ENCODE data around the gene NMT2.

Gene NMT2

GRCh38 chr10:15075421-15075820, 93.1 kb downstream of the NMT2 start:
- TF ChIP-seq, protein P1, sequence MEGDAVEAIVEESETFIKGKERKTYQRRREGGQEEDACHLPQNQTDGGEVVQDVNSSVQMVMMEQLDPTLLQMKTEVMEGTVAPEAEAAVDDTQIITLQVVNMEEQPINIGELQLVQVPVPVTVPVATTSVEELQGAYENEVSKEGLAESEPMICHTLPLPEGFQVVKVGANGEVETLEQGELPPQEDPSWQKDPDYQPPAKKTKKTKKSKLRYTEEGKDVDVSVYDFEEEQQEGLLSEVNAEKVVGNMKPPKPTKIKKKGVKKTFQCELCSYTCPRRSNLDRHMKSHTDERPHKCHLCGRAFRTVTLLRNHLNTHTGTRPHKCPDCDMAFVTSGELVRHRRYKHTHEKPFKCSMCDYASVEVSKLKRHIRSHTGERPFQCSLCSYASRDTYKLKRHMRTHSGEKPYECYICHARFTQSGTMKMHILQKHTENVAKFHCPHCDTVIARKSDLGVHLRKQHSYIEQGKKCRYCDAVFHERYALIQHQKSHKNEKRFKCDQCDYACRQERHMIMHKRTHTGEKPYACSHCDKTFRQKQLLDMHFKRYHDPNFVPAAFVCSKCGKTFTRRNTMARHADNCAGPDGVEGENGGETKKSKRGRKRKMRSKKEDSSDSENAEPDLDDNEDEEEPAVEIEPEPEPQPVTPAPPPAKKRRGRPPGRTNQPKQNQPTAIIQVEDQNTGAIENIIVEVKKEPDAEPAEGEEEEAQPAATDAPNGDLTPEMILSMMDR (IDR thresholded peaks at IDR 0.05): no peak

- TF ChIP-seq, protein P1 (IDR thresholded peaks at IDR 0.05): no peak
Observed at GRCh38 chr10:15072358-15072757, 96.1 kb downstream of the NMT2 start.

DNA sequence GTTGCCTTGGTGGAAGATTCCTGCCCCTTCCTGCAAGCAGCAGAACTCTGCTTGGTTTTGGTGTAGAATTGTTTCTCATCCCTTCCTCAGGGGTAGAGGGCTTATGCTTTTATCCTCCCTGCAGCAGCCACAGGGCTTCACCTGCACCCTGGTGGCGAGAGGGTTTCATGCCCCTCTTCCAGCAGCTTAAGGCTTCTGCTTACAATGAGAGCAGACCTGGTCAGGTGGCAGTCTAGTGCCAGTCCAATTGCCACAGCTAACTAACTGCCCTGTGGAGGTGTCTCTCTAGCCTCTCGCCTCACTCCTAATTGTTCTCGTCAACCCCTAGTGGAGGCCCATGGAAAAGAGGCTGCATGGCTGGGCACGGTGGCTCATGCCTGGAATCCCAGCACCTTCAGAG, 99.3 kb downstream of the NMT2 start:
- TF ChIP-seq, protein P1 (IDR thresholded peaks at IDR 0.05): no peak

DNA sequence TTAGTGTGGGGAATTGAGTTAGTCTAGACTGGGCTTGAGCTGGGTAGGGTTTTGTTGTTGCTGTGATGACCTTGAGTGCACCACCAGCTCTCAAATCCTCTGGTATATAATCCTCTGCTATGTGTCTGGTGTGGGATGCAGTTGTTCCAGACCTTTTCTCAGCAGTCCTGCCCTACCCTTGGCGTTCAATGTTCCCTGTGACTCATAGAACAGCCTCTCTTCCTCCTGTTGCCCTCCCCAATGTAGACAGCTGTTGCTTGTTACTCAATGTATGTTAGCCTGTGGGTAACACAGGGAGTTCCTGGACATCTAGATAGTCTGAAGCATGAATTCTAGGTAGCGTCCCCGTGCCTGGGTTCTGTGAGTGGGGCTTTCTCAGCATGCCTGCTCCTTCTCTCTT, 99.7 kb downstream of the NMT2 start:
- TF ChIP-seq, protein P1 (IDR thresholded peaks at IDR 0.05): no peak

GRCh38 chr10:15067154-15067553, 101.3 kb downstream of the NMT2 start:
- TF ChIP-seq, protein P1 (IDR thresholded peaks at IDR 0.05): no peak

DNA sequence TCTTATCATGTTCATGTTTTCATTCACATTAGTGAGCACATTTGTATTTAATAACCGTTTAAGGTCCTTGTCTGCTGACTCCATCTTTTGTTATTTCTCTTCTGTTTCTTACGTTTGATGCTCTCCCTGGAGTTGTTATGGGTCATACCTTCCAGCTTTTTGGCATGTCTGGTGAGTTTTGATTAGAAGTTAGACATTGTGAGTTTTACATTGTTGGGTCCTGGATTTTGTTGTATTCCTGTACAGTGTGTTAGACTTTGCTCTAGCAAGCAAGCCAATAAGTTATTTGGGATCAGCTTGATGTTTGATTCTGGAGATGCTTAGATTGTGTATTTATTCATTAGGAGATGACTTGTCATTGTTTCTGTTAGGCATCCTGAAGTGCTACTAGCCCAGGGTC, 107.9 kb downstream of the NMT2 start:
- TF ChIP-seq, protein P1 (IDR thresholded peaks at IDR 0.05): no peak

- TF ChIP-seq, protein P1 (IDR thresholded peaks at IDR 0.05): no peak
Observed at GRCh38 chr10:15059914-15060313, 108.6 kb downstream of the NMT2 start.

DNA sequence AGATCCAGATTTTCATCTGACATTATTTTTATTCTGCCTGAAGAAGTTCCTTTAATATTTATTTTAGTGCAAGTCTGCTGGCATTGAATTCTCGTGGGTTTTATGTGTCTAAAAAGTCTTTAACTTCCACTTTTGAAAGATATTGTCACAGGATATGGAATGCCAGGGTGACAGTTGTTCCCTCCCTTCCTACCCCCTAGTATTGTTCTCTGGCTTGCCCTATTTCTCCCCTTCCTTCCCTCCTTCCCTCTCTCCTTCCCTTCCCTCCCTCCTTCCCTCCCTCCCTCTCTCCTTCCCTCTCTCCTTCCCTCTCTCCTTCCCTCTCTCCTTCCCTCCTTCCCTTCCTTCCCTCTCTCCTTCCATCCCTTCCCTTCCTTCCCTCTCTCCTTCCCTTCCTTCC, 109.8 kb downstream of the NMT2 start:
- TF ChIP-seq, protein P1 (IDR thresholded peaks at IDR 0.05): no peak

All from LNCAP (cell line).